HCT116 (cell line): ENCODE results near the gene TMEFF2. TPM values are rescaled to one million over a fixed set of nuclear protein-coding genes. Genes with fewer than 3 reads are reported as not detected.

ENCODE experiments used
- ATAC-seq: fragments of 200-7000 bp; cut with Tn5 transposase; 2 replicates; pipeline ENCODE4 v1.9.1; 2020; ENCODE audit warnings: mild to moderate bottlenecking, moderate library complexity
- BruUV-seq: library from RNA; stranded (reverse); fragments of 400-500 nt; replicated peaks from 2 replicates; lab custom pipeline; 2021; lab: Mats Ljungman, UMichigan
- CTCF ChIA-PET: fragments of 300-600 bp; sonication (Branson Sonifier 250); formaldehyde crosslinking; loops from one replicate; lab custom pipeline; 2021; ENCODE audit warnings: antibody characterized with exemption; lab: Charles Lee
- POLR2A ChIA-PET: fragments of 300-600, 350-600 bp; sonication (Branson Sonifier 250); formaldehyde crosslinking; loops from one replicate; lab custom pipeline; 2021; ENCODE audit warnings: antibody characterized with exemption; lab: Charles Lee
- RAD21 ChIA-PET, 2 experiments: fragments of 300-600 bp; sonication (Branson Sonifier 250); formaldehyde crosslinking; loops; one replicate each; lab custom pipeline; 2023; ENCODE audit warnings: low total read pairs in 2 of 2; ENCODE audit not compliant: uncharacterized antibody in 2 of 2, unreplicated experiment in 2 of 2, low non-redundant PET in 1 of 2; lab: Charles Lee
- DNase-seq: peaks from one replicate; pipeline ENCODE4 v3.0.0-alpha.2; 2010; ENCODE audit warnings: low read depth, low spot score
- H2AFZ ChIP-seq: fragments of 200-600 bp; shearing (Covaris generic), sonication (generic); 2 replicates; pipeline ENCODE4 v1.6.1; 2017; ENCODE audit warnings: low read depth, mixed run types, mixed read lengths, antibody characterized with exemption, low read length; ENCODE audit not compliant: poor library complexity, severe bottlenecking
- H3K27ac ChIP-seq: 2 replicates; pipeline ENCODE4 v1.5.1; 2012; ENCODE audit warnings: low read depth, low read length
- H3K27me3 ChIP-seq: fragments of 200-600 bp; sonication (generic); 2 replicates; pipeline ENCODE4 v1.6.1; 2016; ENCODE audit warnings: mixed run types, low read length, mixed read lengths; ENCODE audit not compliant: insufficient read depth
- H3K36me3 ChIP-seq, 2 experiments: fragments of 200-500 bp in 1 of 2; fragments of 200-600 bp in 1 of 2; sonication (Bioruptor generic) in 1 of 2; sonication (generic) in 1 of 2; 2 replicates each; pipeline versions ENCODE4 v1.5.1 to v1.6.1; 2014 to 2016; ENCODE audit warnings: low read length in 2 of 2, inconsistent platforms in 1 of 2, mixed read lengths in 1 of 2, mixed run types in 1 of 2; ENCODE audit not compliant: insufficient read depth in 2 of 2, control insufficient read depth in 1 of 2
- H3K4me1 ChIP-seq, 2 experiments: fragments of 200-600 bp in 1 of 2; sonication (generic) in 1 of 2; 2 replicates each; pipeline versions ENCODE4 v1.5.1 to v1.6.1; 2012 to 2017; ENCODE audit warnings: low read length in 2 of 2, inconsistent platforms in 1 of 2, mild to moderate bottlenecking in 1 of 2, mixed read lengths in 1 of 2, mixed run types in 1 of 2, moderate library complexity in 1 of 2; ENCODE audit not compliant: insufficient read depth in 2 of 2, control insufficient read depth in 1 of 2
- H3K4me2 ChIP-seq: fragments of 200-600 bp; sonication (generic); 2 replicates; pipeline ENCODE4 v1.6.1; 2017; ENCODE audit warnings: mixed run types, low read length, mixed read lengths
- H3K4me3 ChIP-seq, 2 experiments: fragments of 200-600 bp in 1 of 2; sonication (generic) in 1 of 2; replicated peaks in 1 of 2; 2 replicates each; pipeline ENCODE4 v1.5.1; 2011 to 2016; ENCODE audit warnings: low read length in 2 of 2, control low read depth in 1 of 2, low read depth in 1 of 2, mild to moderate bottlenecking in 1 of 2, mixed read lengths in 1 of 2, mixed run types in 1 of 2
- H3K79me2 ChIP-seq: fragments of 200-600 bp; sonication (generic); 2 replicates; pipeline ENCODE4 v1.6.1; 2017; ENCODE audit warnings: mild to moderate bottlenecking, mixed run types, low read length, moderate library complexity, mixed read lengths; ENCODE audit not compliant: insufficient read depth
- H3K9ac ChIP-seq: fragments of 200-600 bp; sonication (generic); 2 replicates; pipeline ENCODE4 v1.6.1; 2016; ENCODE audit warnings: low read length, mixed read lengths
- H3K9me2 ChIP-seq: fragments of 200-600 bp; sonication (generic), shearing (Covaris generic); 2 replicates; pipeline ENCODE4 v1.6.1; 2017; ENCODE audit warnings: mixed run types, mild to moderate bottlenecking, moderate library complexity; ENCODE audit not compliant: insufficient read depth
- H3K9me3 ChIP-seq, 2 experiments: fragments of 200-500 bp in 1 of 2; fragments of 200-600 bp in 1 of 2; sonication (Bioruptor generic) in 1 of 2; sonication (generic) in 1 of 2; 2 replicates each; pipeline ENCODE4 v1.6.1; 2014 to 2017; ENCODE audit warnings: low read length in 2 of 2, mixed read lengths in 2 of 2, inconsistent platforms in 1 of 2, low read depth in 1 of 2, mild to moderate bottlenecking in 1 of 2, mixed run types in 1 of 2, moderate library complexity in 1 of 2; ENCODE audit not compliant: control insufficient read depth in 1 of 2, insufficient read depth in 1 of 2
- H4K20me1 ChIP-seq: fragments of 200-600 bp; sonication (generic), shearing (Covaris generic); 2 replicates; pipeline ENCODE4 v1.6.1; 2017; ENCODE audit warnings: mixed run types, mild to moderate bottlenecking, moderate library complexity; ENCODE audit not compliant: insufficient read depth
- CTCF ChIP-seq, 3 experiments: fragments of 200-600 bp in 1 of 3; sonication (generic) in 1 of 3; IDR thresholded peaks in 2 of 3; conservative IDR thresholded peaks in 1 of 3; 2 replicates each; pipeline ENCODE4 v1.5.1; 2012 to 2017; ENCODE audit warnings: low read depth in 2 of 3, low read length in 2 of 3, antibody characterized with exemption in 1 of 3, borderline replicate concordance in 1 of 3, control low read depth in 1 of 3, mild to moderate bottlenecking in 1 of 3, mixed read lengths in 1 of 3, mixed run types in 1 of 3, moderate library complexity in 1 of 3; ENCODE audit not compliant: insufficient read depth in 1 of 3
- FOSL1 ChIP-seq: IDR thresholded peaks from 2 replicates; pipeline ENCODE4 v1.6.1; 2012; ENCODE audit warnings: low read depth
- MAX ChIP-seq: IDR thresholded peaks from 2 replicates; pipeline ENCODE4 v1.6.1; 2012
- SRF ChIP-seq: IDR thresholded peaks from 2 replicates; pipeline ENCODE4 v1.6.1; 2012; ENCODE audit warnings: low read depth
- ZBTB33 ChIP-seq: IDR thresholded peaks from 2 replicates; pipeline ENCODE4 v1.6.1; 2011; ENCODE audit warnings: mild to moderate bottlenecking, low read length, moderate library complexity; ENCODE audit not compliant: insufficient replicate concordance; ENCODE audit errors: extremely low read depth
- intact Hi-C: fragments of 100-400 bp; cut with micrococcal nuclease; formaldehyde crosslinking; loops from 2 replicates; pipeline ENCODE4 v1.10.0; 2022
- total RNA-seq: library from RNA; stranded (reverse); gene quantifications from one replicate; pipeline ENCODE4 v1.2.1, GENCODE V29; 2021; ENCODE audit not compliant: unreplicated experiment

The TMEFF2 gene
- total RNA-seq, 1 experiment from 2014 or later, result not detected

- no peak for ATAC-seq
Observed at GRCh38 chr2:192119536-192119935, 75.2 kb downstream of the TMEFF2 start.

More at GRCh38 chr2:192119536-192119935, 75.2 kb downstream of the TMEFF2 start:
- Histone ChIP-seq H3K4me1 (no peaks in the 10 kb centered on the region), H4K20me1 (no peaks in the 10 kb centered on the region), H3K27ac (no peak overlapping the region), H3K79me2 (no peaks in the 10 kb centered on the region), H3K4me2 (no peak overlapping the region), H3K36me3 (no peaks in the 10 kb centered on the region), H3K27me3 (no peaks in the 10 kb centered on the region), H3K9me2 (no peaks in the 10 kb centered on the region), H2AFZ (no peak overlapping the region), H3K9ac (no peak overlapping the region)
- POLR2A ChIA-PET, result no interaction called here
- intact Hi-C loops, result no loop called here
- no TSS peak for BruUV-seq
- no peak for DNase-seq
- TF ChIP-seq MAX, result no peak
- TF ChIP-seq ZBTB33, result no peak
- TF ChIP-seq CTCF (IDR thresholded peaks at IDR 0.05 in 2 of 3, conservative IDR thresholded peaks at IDR 0.05 in 1 of 3; ENCODE audit: borderline replicate concordance in 1 of 3, insufficient read depth in 1 of 3, low read depth in 2 of 3, low read length in 2 of 3), result no peak
- TF ChIP-seq SRF, result no peak
- TF ChIP-seq FOSL1, result no peak
- TF ChIP-seq, all 23 proteins: peak for 0
- ChIA-PET RAD21 (no interaction called here), CTCF (no interaction called here)
- no peak overlapping the region for H3K4me3 ChIP-seq
- no peaks in the 10 kb centered on the region for H3K9me3 ChIP-seq
